Progenitor cell of endocrine pancreas (in vitro differentiated cells): ENCODE results near the gene POU3F1. TPM values are rescaled to one million over a fixed set of nuclear protein-coding genes. Genes with fewer than 3 reads are reported as not detected.
A peak's percentile ranks its signal among the peaks of the same experiment; 100 is the strongest.

Experiments used
- DNase-seq: peaks from one replicate; pipeline ENCODE4 v3.0.0; 2021; ENCODE audit warnings: low spot score; ENCODE audit not compliant: unreplicated experiment
- H3K27ac Mint-ChIP-seq: 2 replicates; pipeline ENCODE4 v1.8.0; 2021; ENCODE audit warnings: mild to moderate bottlenecking, moderate library complexity, mixed read lengths
- H3K27me3 Mint-ChIP-seq: 2 replicates; pipeline ENCODE4 v1.8.0; 2021; ENCODE audit warnings: mixed read lengths
- H3K36me3 Mint-ChIP-seq: 2 replicates; pipeline ENCODE4 v1.8.0; 2022; ENCODE audit warnings: mixed read lengths; ENCODE audit not compliant: insufficient read depth
- H3K4me1 Mint-ChIP-seq: 2 replicates; pipeline ENCODE4 v1.8.0; 2021; ENCODE audit warnings: low read depth, mixed read lengths
- H3K4me3 Mint-ChIP-seq: 2 replicates; pipeline ENCODE4 v1.8.0; 2021; ENCODE audit warnings: low read depth, mild to moderate bottlenecking, moderate library complexity, mixed read lengths
- H3K9me3 Mint-ChIP-seq: 2 replicates; pipeline ENCODE4 v1.8.0; 2021; ENCODE audit warnings: low read depth, mixed read lengths
- CTCF ChIP-seq: fragments of 200-600 bp; sonication (generic); IDR thresholded peaks from one replicate; pipeline ENCODE4 v1.5.0; 2021; ENCODE audit warnings: antibody characterized with exemption, mild to moderate bottlenecking; ENCODE audit not compliant: unreplicated experiment
- long read RNA-seq: library from polyadenylated mRNA; unstranded; transcript quantifications from one replicate; pipeline ENCODE4 v2.0.0, GENCODE V29; 2020
- total RNA-seq: library from RNA; stranded (reverse); gene quantifications from 2 replicates; pipeline ENCODE4 v1.2.1, GENCODE V29; 2021

POU3F1 gene
- 0.31 and 0.43 TPM in 2 replicates for total RNA-seq
- long read RNA-seq, result 0 reads

DNA sequence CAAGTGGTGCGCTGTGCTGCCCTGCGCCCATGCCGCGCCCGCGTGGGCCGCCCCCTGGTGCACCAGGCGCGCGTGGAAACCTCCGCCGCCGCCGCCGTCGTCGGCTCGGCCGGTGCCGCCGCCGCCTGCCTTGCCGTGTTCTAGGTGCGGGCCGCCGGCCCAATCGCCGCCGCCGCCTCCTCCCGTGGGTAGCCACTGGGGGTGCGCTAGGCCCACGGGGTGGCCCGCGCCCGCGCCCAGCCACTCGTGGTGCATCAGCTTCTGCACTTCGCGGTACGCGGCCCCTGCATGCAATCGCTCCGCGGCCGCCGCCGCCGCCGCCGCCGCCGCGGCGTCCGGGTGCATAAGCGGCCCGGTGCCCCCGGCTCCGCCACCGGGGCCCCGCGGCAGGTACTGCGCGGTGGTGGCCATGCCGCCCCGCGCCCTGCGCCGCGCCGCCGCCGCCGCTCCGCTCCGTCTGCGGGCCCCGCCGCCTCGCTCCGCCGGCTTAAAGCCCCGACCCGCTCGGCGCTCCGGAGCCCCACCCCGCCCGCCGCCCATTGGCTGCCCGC is at the start of gene POU3F1:
Gene POU3F1, minus strand, starts transcription at position 461 of the 551 bp plus-strand sequence. Its CDS starts 50 bp downstream, at position 411.
- H3K4me1 Mint-ChIP-seq, result peaks cover 1% of the 10 kb centered on the region
- peaks cover 76% of the 10 kb centered on the region for H3K27me3 Mint-ChIP-seq
- H3K36me3 Mint-ChIP-seq, result no peaks in the 10 kb centered on the region
- DNase-seq, result no peak
- no peak within 1 kb of the TSS for H3K27ac Mint-ChIP-seq
- no peaks in the 10 kb centered on the region for H3K9me3 Mint-ChIP-seq
- no peak for TF ChIP-seq CTCF
- H3K4me3 Mint-ChIP-seq, result peak within 1 kb of the TSS; percentile 71

DNA sequence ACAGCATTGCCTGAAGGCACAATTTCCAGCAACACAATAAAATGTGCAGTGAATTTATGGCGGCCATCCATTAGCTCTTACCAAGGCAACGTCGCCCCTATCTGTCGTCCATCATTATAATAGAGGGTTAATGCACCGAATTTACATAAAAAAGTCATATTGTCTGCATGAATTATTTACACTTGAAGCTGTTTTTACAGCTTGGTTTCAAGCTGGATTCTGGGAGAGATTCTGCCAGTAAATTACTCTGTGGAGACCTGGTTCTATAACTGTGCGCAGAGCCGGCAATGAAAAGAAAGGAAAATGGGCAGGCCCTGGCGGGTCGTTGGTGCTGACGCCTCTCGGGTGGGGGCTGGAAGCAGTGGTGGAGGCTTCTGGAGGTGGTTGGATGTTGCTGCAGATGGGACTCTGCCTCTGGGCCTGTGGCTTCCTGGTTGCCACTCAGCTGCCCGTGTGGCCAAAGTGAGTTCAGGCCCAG is 48.9 kb upstream of the POU3F1 start:
- Mint-ChIP-seq H3K27me3 (peaks cover 40% of the 10 kb centered on the region), H3K4me3 (no peak overlapping the region), H3K36me3 (no peaks in the 10 kb centered on the region), H3K27ac (no peak overlapping the region), H3K4me1 (no peaks in the 10 kb centered on the region), H3K9me3 (no peaks in the 10 kb centered on the region)
- no peak for DNase-seq
- TF ChIP-seq CTCF, result no peak

DNA sequence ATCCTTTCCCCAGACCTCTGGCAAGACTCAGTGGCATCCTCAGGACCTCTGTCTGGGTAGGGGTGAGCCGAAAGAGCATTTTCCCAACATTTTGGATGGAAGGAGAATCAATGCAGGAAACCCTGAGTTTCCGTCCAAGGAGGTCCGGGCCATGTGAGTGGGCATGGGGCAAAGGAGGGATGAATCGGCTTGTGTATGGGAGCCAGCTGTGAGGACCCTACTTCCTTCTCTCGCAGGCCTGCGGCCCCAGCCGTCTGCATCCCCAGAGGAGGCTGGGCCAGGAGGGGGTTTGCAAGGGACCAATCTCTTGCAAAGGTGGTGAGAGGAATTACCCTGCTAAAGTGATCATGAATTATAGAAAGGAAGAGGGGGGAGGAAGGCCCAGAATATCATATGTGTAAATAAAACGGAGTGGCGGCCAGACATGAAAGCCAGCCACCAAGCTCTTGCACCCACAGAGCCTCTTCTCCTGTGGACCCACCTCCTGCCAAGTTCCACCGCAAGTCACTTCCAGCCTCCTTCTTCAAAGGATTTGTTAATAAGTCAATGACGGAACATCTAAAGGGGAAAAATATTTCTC is 48.2 kb upstream of the POU3F1 start:
- H3K4me1 Mint-ChIP-seq, result no peaks in the 10 kb centered on the region

DNA sequence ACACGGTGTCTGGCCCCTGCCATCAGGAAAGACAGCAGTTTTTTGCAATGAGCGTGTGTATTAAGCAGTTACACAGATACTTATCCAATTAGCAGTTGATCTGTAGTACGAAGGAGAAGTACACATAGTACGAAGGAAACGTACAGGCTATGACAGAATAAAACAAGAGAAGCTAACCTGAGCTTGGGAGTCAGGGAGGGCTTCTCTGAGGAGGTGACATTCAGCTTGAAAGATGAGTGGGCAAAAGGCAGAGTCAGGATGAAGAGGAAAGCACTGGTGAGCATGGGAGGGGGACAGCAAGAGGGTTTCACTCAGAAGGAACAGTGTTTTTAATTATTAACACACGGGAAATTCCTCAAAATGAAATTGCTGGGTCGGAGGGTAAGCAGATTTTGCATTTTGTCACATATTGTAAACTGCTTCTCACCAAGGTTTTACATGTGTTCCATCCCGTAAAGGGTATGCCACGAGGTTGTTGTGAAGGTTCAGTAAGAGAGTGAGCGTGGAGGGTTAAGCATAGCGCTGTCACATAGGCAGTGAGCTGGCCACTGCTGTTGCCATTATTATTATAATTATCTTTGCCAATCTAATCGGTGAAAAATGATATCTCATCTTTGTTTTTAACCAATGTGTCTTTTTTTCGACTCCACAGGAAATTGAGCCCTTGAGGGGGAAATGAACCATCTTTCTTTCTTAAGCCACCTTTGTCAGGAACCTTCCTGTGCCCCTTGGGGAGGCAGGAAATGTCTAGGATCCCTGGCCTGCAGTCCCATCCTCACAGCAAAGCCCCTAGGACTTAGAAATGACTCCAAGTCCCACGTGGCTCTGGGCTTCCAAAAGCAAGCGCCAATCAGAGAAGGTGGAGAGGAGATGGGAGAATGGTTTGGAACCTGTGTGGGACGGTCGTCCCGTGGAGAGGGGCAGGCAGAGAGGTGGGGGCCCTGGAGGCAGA is 47.3 kb upstream of the POU3F1 start:
- DNase-seq, result no peak
- H3K27ac Mint-ChIP-seq, result no peak overlapping the region
- TF ChIP-seq CTCF, result no peak
- H3K4me1 Mint-ChIP-seq, result no peaks in the 10 kb centered on the region
- peaks cover 49% of the 10 kb centered on the region for H3K27me3 Mint-ChIP-seq
- no peak overlapping the region for H3K4me3 Mint-ChIP-seq
- H3K36me3 Mint-ChIP-seq, result no peaks in the 10 kb centered on the region
- H3K9me3 Mint-ChIP-seq, result no peaks in the 10 kb centered on the region

More for the DNA sequence above, 48.2 kb upstream of the POU3F1 start:
- no peaks in the 10 kb centered on the region for H3K9me3 Mint-ChIP-seq
- H3K36me3 Mint-ChIP-seq, result no peaks in the 10 kb centered on the region
- DNase-seq, result no peak
- no peak for TF ChIP-seq CTCF
- H3K4me3 Mint-ChIP-seq, result no peak overlapping the region
- H3K27ac Mint-ChIP-seq, result no peak overlapping the region
- H3K27me3 Mint-ChIP-seq, result peaks cover 45% of the 10 kb centered on the region

DNA sequence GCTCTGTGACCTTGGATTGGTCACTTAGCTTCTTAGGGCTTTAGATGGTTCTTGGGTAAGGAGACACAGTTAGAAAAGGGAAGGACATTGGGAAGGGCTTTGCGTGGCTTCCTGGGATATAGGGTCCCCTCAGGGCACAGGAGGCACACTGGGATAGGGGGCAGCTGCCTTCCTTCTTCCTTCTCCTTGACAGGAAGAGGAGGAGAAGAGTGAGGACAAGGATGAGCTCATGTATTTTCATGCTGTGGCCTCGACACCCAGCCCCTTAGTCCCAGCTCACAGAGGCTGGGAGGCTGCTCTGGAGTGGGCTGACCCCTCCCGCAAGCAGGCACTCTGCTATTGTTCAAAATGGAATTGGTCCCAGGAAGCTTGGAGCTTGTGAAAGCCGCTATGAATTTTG is 45.7 kb upstream of the POU3F1 start:
- TF ChIP-seq CTCF, result no peak
- Mint-ChIP-seq H3K4me3 (no peak overlapping the region), H3K4me1 (no peaks in the 10 kb centered on the region), H3K9me3 (no peaks in the 10 kb centered on the region), H3K27me3 (peaks cover 49% of the 10 kb centered on the region), H3K36me3 (no peaks in the 10 kb centered on the region), H3K27ac (no peak overlapping the region)
- no peak for DNase-seq
